HG03432 (cell line): Measurements from ENCODE around the gene CNTN6.

Experiments used
- ATAC-seq: cut with Tn5 transposase; IDR thresholded peaks from one replicate; pipeline ENCODE4 v1.9.1; 2021; ENCODE audit warnings: mild to moderate bottlenecking, moderate library complexity; ENCODE audit not compliant: unreplicated experiment

CNTN6 gene

GRCh38 chr3:1400571-1400970 lies 307.7 kb downstream of the CNTN6 start:
- ATAC-seq = no peak

DNA sequence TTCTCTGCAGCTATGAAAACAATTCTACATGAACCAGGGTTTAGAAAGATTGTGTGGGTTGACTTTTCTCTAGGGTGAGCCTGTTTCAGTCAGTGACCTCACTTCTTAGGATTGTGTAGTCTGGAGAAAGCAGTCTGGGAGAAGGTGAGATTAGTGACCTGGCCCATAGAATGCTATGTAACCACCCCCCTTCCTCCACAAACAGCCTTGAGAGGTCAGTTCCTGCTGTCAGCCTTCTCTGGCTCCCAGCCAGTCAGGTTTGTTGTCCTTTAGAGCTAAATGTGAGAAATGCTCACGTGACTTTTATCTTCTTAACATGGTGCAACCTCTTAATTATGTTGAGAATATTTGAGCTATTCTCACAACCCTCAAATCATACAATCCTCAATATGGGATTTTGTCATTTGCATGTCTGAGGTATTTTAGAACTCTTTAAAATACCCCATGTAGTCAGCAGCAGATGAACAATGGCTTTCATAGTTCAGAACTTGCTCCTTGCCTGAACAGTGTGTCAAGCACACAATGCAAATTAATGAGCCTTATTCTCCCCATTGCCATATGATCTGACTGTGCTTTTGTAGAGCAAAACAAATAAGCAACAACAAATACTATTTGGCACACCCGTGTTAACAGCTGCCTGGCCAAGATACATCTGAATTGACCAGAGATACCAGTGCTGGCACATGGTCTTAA lies 311.6 kb downstream of the CNTN6 start:
- no peak for ATAC-seq

DNA sequence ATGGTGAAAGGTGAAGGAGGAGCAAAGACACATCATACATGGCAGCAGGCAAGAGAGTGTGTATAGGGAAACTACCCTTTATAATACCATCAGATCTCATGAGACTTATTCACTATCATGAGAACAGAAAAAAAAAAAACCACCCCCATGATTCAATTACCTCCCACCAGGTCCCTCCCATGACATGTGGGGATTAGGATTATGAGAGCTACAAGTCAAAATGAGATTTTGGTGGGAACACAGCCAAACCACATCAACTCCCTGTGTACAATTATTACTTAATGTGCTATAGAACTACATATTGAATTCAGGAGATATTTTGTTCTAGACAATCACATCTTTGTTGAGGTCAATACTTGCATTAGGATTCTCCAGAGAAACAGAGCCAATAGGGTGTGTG lies 313.4 kb downstream of the CNTN6 start:
- ATAC-seq = no peak

GRCh38 chr3:1421577-1421976 lies 328.8 kb downstream of the CNTN6 start:
- ATAC-seq = no peak

- ATAC-seq = no peak
Observed at GRCh38 chr3:1423566-1424089, 330.8 kb downstream of the CNTN6 start.

- ATAC-seq = peak; percentile 52
Observed at GRCh38 chr3:1439395-1439794, 346.6 kb downstream of the CNTN6 start.

GRCh38 chr3:1442271-1442670 lies 349.4 kb downstream of the CNTN6 start:
- ATAC-seq = no peak

DNA sequence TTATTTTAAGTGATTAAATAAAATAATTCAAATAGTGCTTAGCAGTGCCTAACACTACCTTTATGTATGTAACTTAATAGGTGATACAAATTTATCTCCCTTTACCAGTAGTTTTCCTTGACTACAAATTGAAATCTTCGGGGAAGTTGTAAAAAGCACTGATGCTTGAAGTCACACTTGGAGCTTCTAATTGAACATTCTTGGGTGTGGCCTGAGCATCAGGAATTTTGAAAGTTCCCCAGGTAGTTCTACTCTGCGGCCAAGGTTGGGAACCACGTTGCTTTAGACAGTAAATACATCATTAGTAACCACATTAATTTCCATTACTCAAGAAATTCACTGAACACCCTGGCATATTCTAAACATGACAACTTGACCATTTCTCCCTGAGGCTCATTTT lies 351.4 kb downstream of the CNTN6 start:
- ATAC-seq = no peak

DNA sequence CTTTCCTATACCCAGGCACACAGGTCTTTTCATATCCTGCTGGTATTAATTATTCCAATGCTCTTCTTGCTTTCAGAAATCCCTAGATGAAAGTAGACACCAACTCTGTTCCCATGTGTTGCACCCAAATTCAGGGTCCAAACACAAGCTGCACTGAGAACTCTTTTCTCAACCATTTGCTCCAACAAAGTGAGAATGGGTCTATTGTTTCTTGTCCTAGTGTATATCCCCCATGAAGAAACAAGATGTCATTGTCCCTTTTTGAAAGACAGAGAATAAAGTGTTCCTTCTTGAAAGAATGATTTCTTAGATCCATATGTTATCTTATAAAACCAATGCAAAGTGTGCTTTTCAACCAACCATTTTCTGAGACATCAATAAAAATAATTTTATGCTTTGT lies 353.7 kb downstream of the CNTN6 start:
- ATAC-seq = no peak

GRCh38 chr3:1447452-1447851 lies 354.6 kb downstream of the CNTN6 start:
- no peak for ATAC-seq

DNA sequence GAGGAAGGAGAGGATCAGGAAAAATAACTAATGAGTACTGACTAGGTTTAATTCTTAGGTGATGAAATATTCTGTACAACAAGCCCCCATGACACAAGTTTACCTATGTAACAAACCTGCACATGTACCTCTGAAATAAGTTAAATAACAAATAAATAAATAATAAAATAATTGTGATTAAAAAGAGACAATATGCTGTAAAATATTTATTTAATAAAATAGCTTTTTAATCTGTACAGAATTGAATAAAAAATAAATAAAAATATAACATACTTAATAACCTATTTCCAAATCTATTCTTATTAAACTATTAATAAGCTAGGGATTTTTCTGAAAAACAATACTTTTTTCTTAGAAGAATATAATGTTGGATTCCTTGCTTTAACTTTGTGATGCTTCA lies 355.6 kb downstream of the CNTN6 start:
- ATAC-seq = no peak
